ENCODE results near the gene STAG1.
"Not testable (repeated sequence)": the region's sequence is repeated elsewhere in the genome, so short reads cannot be mapped to it uniquely, and the experiment has no call there.

Gene STAG1

DNA sequence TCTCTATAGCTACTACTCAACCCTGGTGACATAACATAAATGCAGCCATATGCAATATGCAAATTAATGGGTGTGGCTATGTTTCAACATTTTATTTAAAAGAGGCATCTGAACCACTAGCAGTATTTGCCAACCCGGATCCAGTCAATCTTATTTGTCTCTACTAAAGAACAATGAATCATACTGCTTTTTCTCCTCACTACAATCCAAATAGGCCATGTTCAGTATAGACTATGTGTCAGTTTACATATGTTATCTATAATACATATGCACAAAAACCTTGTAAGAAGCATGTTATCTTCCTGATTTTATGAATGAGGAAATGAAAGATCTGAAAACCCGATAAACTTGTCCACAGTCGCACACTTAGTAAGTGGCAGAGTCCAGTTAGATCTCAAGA is 125.7 kb downstream of the STAG1 start:
- Histone ChIP-seq H3K27me3 (ENCODE audit: control insufficient read depth, insufficient read depth, low read length) (no peaks in the 10 kb centered on the region), H3K9me3 (ENCODE audit: control insufficient read depth, insufficient read depth, low read depth, low read length) (no peaks in the 10 kb centered on the region), H3K9ac (ENCODE audit: low read length) (no peak overlapping the region), H3K4me3 (ENCODE audit: low read depth, low read length) (no peak overlapping the region), H3K27ac (ENCODE audit: low read depth, low read length) (no peak overlapping the region), H3K4me1 (ENCODE audit: control insufficient read depth, insufficient read depth, low read length) (peaks cover 8% of the 10 kb centered on the region), H3K36me3 (ENCODE audit: control insufficient read depth, insufficient read depth, low read length) (no peaks in the 10 kb centered on the region)

DNA sequence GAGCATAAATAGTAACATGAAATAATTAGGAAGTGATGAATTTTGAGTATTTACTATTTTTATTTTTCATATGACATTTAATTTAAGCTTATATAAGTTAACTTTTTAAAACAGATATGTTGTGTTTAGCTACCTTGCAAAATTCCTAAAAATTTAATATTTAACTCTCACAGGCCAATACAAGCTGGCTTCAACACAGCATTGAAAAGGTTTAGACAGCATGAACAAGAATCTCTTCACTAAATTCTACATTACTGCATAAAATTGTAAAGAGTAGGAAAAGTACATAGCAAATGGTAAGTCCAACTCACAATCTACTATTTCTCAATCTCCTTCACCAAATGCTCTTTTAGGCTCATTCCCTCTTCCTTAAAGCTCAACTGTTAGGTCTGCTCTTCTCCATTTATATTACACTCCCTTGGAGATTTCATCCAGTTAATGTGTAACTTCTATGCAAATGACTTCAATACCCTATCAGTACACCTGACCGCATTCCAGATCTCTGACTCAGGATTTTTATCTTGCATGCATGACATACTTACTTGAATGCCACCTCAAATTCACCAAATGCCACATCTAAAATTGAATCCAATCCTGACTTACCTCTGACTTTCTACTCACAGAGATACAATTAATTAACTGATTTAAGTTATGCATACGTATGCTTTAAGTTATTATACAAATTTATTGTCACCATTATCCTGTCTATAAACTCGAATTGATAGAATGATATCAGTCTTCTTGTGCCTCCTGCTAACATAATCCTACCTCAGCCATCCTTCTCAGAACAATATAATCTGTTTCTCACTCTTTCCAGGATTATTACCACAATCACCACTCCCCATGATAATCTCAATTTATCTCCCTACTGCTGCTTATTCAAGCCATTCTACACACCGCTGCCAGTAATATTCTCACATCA is 127.0 kb downstream of the STAG1 start:
- peaks cover 8% of the 10 kb centered on the region for H3K4me1 ChIP-seq (ENCODE audit: control insufficient read depth, insufficient read depth, low read length)
- H3K9me3 ChIP-seq (ENCODE audit: control insufficient read depth, insufficient read depth, low read depth, low read length), result no peaks in the 10 kb centered on the region
- H3K36me3 ChIP-seq (ENCODE audit: control insufficient read depth, insufficient read depth, low read length), result no peaks in the 10 kb centered on the region
- H3K4me3 ChIP-seq (ENCODE audit: low read depth, low read length), result no peak overlapping the region
- no peak overlapping the region for H3K9ac ChIP-seq (ENCODE audit: low read length)
- H3K27me3 ChIP-seq (ENCODE audit: control insufficient read depth, insufficient read depth, low read length), result no peaks in the 10 kb centered on the region
- no peak overlapping the region for H3K27ac ChIP-seq (ENCODE audit: low read depth, low read length)

DNA sequence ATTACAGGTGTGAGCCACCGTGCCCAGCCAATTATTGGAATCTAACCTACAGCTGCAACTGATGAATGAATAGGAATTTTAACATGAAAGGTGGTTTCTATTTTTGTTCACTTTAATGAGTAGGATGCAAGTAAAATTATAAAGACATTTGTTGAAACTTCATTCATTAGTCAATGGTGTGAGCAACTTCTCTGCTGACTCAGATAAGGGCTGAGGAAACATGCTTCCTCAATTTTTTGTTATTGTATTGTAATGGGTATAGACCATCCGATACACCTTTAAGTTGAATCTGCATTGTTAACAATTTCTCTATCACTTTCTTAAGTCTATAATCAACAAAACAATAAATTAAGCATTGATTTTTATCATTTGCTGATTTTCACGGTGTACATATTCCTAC is 127.8 kb downstream of the STAG1 start:
- Histone ChIP-seq H3K27me3 (ENCODE audit: control insufficient read depth, insufficient read depth, low read length) (no peaks in the 10 kb centered on the region), H3K36me3 (ENCODE audit: control insufficient read depth, insufficient read depth, low read length) (no peaks in the 10 kb centered on the region), H3K9me3 (ENCODE audit: control insufficient read depth, insufficient read depth, low read depth, low read length) (no peaks in the 10 kb centered on the region), H3K4me1 (ENCODE audit: control insufficient read depth, insufficient read depth, low read length) (peaks cover 8% of the 10 kb centered on the region), H3K9ac (ENCODE audit: low read length) (no peak overlapping the region), H3K4me3 (ENCODE audit: low read depth, low read length) (no peak overlapping the region), H3K27ac (ENCODE audit: low read depth, low read length) (no peak overlapping the region)

DNA sequence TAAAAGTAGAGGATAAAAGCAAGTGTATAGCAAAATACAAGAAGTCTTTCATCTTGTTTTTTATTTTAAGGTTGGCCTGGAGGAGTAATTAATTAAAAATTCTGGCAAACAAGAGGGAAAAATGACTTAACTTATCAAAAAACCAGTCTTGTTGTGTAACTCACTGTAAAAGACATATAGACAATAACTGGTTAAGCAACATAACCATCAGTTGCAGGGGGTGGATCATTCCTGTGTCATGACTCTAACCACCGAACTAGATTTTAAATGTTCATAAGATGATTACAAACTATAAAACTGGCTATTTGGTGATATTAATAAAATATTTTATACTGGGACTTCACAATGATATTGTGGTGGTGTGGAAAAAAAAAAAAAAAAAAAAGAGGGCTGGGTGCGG is 130.6 kb downstream of the STAG1 start:
- no peaks in the 10 kb centered on the region for H3K9me3 ChIP-seq (ENCODE audit: control insufficient read depth, insufficient read depth, low read depth, low read length)
- no peaks in the 10 kb centered on the region for H3K27me3 ChIP-seq (ENCODE audit: control insufficient read depth, insufficient read depth, low read length)
- H3K27ac ChIP-seq (ENCODE audit: low read depth, low read length), result no peak overlapping the region
- no peaks in the 10 kb centered on the region for H3K36me3 ChIP-seq (ENCODE audit: control insufficient read depth, insufficient read depth, low read length)
- H3K9ac ChIP-seq (ENCODE audit: low read length), result no peak overlapping the region
- peaks cover 8% of the 10 kb centered on the region for H3K4me1 ChIP-seq (ENCODE audit: control insufficient read depth, insufficient read depth, low read length)
- H3K4me3 ChIP-seq (ENCODE audit: low read depth, low read length), result no peak overlapping the region

DNA sequence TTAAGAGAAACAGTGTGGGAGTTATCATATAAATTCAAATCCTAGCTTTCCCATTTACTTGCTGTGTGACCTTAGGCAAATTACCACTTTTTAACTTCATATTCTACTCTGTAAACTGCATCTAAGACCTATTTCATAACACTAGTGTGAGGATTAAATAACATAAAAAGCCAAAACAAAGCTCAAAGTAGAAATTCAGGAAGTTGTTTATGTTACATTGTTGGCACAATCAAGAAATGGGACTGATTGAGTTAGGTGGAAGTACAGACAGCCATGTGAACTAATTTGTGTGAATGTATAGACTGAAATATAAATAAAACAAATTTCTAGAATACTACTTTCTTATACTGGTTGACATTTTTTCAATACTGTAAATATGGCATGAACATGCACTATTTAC is 131.7 kb downstream of the STAG1 start:
- peaks cover 6% of the 10 kb centered on the region for H3K4me1 ChIP-seq (ENCODE audit: control insufficient read depth, insufficient read depth, low read length)
- no peak overlapping the region for H3K9ac ChIP-seq (ENCODE audit: low read length)
- no peak overlapping the region for H3K4me3 ChIP-seq (ENCODE audit: low read depth, low read length)
- H3K27me3 ChIP-seq (ENCODE audit: control insufficient read depth, insufficient read depth, low read length), result no peaks in the 10 kb centered on the region
- H3K27ac ChIP-seq (ENCODE audit: low read depth, low read length), result no peak overlapping the region
- H3K9me3 ChIP-seq (ENCODE audit: control insufficient read depth, insufficient read depth, low read depth, low read length), result no peaks in the 10 kb centered on the region
- no peaks in the 10 kb centered on the region for H3K36me3 ChIP-seq (ENCODE audit: control insufficient read depth, insufficient read depth, low read length)

DNA sequence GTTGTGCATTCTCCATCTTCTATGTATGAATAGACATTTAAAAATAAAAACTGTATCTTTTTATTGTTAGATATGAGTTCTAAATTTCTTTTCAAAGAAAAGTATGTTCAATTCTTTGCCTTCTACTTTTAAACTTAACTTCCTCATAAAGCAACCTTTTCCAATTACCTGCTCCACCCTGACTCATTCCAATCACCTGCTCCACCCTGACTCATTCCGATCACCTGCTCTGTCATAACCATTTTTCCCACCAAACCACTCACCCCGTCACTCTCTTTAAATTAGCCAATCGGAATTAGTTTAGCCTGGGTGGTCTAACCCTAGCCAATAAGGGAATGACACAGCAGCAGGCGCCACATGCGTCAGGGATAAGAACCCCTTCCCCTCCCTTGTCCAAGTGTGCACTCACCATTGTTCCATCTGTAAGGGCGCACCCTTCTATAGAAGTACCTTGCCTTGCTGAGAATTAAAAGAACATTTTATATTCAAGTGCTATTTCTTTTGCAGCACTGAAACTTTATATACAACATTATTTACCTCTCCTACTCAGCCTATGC is 134.1 kb downstream of the STAG1 start:
- not testable (repeated sequence) for H3K4me3 ChIP-seq (ENCODE audit: low read depth, low read length)

DNA sequence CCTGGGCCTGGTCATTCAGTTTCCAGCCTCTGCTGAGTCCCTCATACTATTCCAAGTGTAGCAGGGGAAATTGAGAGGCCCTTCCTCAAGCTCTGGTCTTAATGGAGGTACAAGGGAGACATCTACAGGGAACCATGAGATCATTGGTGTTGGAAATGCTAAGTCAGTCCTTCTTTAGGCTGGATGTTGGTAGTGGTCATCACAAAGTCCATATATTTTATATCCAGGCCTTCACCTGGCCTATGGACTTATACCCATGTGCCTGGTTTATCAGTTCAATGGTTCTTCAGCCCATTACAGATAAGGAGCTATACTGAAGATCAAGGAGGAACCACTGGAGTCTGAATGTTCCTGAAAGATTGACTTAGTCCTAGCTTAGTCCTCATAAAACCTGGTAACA is 135.0 kb downstream of the STAG1 start:
- no peak overlapping the region for H3K9ac ChIP-seq (ENCODE audit: low read length)
- no peak overlapping the region for H3K27ac ChIP-seq (ENCODE audit: low read depth, low read length)
- H3K9me3 ChIP-seq (ENCODE audit: control insufficient read depth, insufficient read depth, low read depth, low read length), result no peaks in the 10 kb centered on the region
- no peak overlapping the region for H3K4me3 ChIP-seq (ENCODE audit: low read depth, low read length)
- no peaks in the 10 kb centered on the region for H3K27me3 ChIP-seq (ENCODE audit: control insufficient read depth, insufficient read depth, low read length)
- H3K4me1 ChIP-seq (ENCODE audit: control insufficient read depth, insufficient read depth, low read length), result no peaks in the 10 kb centered on the region
- no peaks in the 10 kb centered on the region for H3K36me3 ChIP-seq (ENCODE audit: control insufficient read depth, insufficient read depth, low read length)

More for the DNA sequence above, 134.1 kb downstream of the STAG1 start:
- not testable (repeated sequence) for H3K4me1 ChIP-seq (ENCODE audit: control insufficient read depth, insufficient read depth, low read length); H3K27ac ChIP-seq (ENCODE audit: low read depth, low read length); H3K9me3 ChIP-seq (ENCODE audit: control insufficient read depth, insufficient read depth, low read depth, low read length); H3K36me3 ChIP-seq (ENCODE audit: control insufficient read depth, insufficient read depth, low read length); H3K27me3 ChIP-seq (ENCODE audit: control insufficient read depth, insufficient read depth, low read length); H3K9ac ChIP-seq (ENCODE audit: low read length)

DNA sequence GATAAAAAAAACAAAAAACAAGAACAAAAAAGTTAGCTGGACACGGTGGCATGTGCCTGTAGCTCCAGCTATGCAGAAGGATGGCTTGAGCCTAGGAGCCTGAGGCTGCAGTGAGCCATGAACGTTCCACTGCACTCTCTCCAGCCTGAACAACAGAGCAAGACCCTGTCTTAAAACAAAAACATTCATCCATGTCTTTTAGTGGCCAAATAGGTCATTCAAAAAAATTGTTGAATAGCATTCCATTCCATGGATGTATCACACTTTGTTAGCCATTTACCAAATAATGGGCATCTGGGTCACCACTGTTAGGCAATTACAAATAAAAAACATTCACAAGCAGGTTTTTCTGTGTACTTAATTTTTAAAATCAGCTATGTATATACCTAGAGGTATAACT is 139.7 kb downstream of the STAG1 start:
- Histone ChIP-seq H3K4me1 (ENCODE audit: control insufficient read depth, insufficient read depth, low read length) (no peaks in the 10 kb centered on the region), H3K36me3 (ENCODE audit: control insufficient read depth, insufficient read depth, low read length) (no peaks in the 10 kb centered on the region), H3K27ac (ENCODE audit: low read depth, low read length) (no peak overlapping the region), H3K27me3 (ENCODE audit: control insufficient read depth, insufficient read depth, low read length) (no peaks in the 10 kb centered on the region), H3K9me3 (ENCODE audit: control insufficient read depth, insufficient read depth, low read depth, low read length) (no peaks in the 10 kb centered on the region), H3K9ac (ENCODE audit: low read length) (no peak overlapping the region), H3K4me3 (ENCODE audit: low read depth, low read length) (no peak overlapping the region)

DNA sequence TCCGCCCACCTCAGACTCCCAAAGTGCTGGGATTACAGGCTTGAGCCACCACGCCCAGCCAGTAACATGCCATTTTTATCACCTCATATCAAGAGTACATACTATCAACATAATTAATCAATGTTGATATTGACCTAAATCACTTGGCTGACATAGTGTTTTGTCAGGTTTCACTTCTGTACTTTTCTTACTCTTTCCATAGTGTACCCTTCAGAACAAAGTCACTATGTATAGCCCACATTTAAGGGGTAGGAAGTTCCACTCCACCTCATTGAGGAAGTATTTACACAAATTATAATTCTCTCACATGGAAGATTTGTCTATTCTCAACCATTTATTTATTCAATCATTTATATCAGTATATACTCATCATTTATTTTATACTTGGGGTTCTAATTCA is 145.2 kb downstream of the STAG1 start:
- 0 out of 2 replicates have a peak, but pooled peaks cover 3% of the 10 kb centered on the region for H3K36me3 ChIP-seq (ENCODE audit: control insufficient read depth, insufficient read depth, low read length)
- no peaks in the 10 kb centered on the region for H3K9me3 ChIP-seq (ENCODE audit: control insufficient read depth, insufficient read depth, low read depth, low read length)
- H3K9ac ChIP-seq (ENCODE audit: low read length), result no peak overlapping the region
- no peaks in the 10 kb centered on the region for H3K4me1 ChIP-seq (ENCODE audit: control insufficient read depth, insufficient read depth, low read length)
- H3K4me3 ChIP-seq (ENCODE audit: low read depth, low read length), result no peak overlapping the region
- no peaks in the 10 kb centered on the region for H3K27me3 ChIP-seq (ENCODE audit: control insufficient read depth, insufficient read depth, low read length)
- no peak overlapping the region for H3K27ac ChIP-seq (ENCODE audit: low read depth, low read length)

DNA sequence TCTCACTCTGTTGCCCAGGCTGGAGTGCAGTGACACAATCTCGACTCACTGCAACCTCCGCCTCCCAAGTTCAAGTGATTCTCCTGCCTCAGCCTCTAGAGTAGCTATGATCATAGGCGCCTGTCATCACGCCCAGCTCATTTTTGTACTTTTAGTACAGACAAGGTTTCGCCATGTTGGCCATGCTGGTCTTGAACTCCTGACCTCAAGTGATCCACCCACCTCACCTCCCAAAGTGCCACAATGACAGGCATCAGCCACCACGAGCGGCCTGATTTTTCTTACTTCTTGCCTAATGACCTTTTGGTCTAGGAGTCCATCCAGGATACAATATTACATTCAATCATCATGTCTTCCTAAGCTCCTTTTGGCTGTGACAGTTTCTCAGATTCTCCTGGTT is 146.0 kb downstream of the STAG1 start:
- not testable (repeated sequence) for H3K9ac ChIP-seq (ENCODE audit: low read length); H3K9me3 ChIP-seq (ENCODE audit: control insufficient read depth, insufficient read depth, low read depth, low read length); H3K4me3 ChIP-seq (ENCODE audit: low read depth, low read length); H3K4me1 ChIP-seq (ENCODE audit: control insufficient read depth, insufficient read depth, low read length); H3K27me3 ChIP-seq (ENCODE audit: control insufficient read depth, insufficient read depth, low read length); H3K36me3 ChIP-seq (ENCODE audit: control insufficient read depth, insufficient read depth, low read length); H3K27ac ChIP-seq (ENCODE audit: low read depth, low read length)

DNA sequence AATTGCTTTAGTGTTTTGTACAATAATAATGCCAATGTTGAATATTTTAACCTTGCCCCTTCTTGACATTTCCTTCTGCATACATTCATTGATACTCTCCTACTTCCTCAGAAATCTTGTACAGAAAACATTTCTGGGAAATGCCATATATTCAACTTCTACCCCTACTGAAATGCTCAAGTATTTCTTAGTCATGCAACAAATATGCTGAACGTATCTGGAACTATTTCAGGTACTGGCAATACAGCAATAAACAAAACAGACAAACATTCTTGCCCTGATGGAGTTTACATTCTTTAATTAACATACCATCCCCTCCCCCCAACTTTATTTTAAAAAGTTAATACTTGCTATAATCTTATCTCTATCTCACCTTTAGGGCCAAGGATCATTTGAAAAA is 147.2 kb downstream of the STAG1 start:
- Histone ChIP-seq H3K9ac (ENCODE audit: low read length) (no peak overlapping the region), H3K4me3 (ENCODE audit: low read depth, low read length) (no peak overlapping the region), H3K9me3 (ENCODE audit: control insufficient read depth, insufficient read depth, low read depth, low read length) (no peaks in the 10 kb centered on the region), H3K27me3 (ENCODE audit: control insufficient read depth, insufficient read depth, low read length) (no peaks in the 10 kb centered on the region), H3K27ac (ENCODE audit: low read depth, low read length) (no peak overlapping the region), H3K36me3 (ENCODE audit: control insufficient read depth, insufficient read depth, low read length) (0 out of 2 replicates have a peak, but pooled peaks cover 3% of the 10 kb centered on the region), H3K4me1 (ENCODE audit: control insufficient read depth, insufficient read depth, low read length) (no peaks in the 10 kb centered on the region)
